Ecto neural progenitor cell (in vitro differentiated cells): ENCODE results near the gene ZNRF2.
"Not testable (repeated sequence)": the region's sequence is repeated elsewhere in the genome, so short reads cannot be mapped to it uniquely, and the experiment has no call there.

Source experiments
- DNase-seq: peaks from one replicate; pipeline ENCODE4 v3.0.0-alpha.2; 2018; ENCODE audit warnings: low spot score

ZNRF2 gene

GRCh38 chr7:30263090-30263710 is 21.2 kb upstream of the ZNRF2 start:
- no peak for DNase-seq

GRCh38 chr7:30264052-30264451 is 20.3 kb upstream of the ZNRF2 start:
- DNase-seq: no peak

- not testable (repeated sequence) for DNase-seq
Measured at GRCh38 chr7:30265189-30265588, 19.2 kb upstream of the ZNRF2 start.

- no peak for DNase-seq
Measured at GRCh38 chr7:30266686-30267085, 17.7 kb upstream of the ZNRF2 start.

- DNase-seq: no peak
Measured at GRCh38 chr7:30268586-30268985, 15.8 kb upstream of the ZNRF2 start.

- DNase-seq: no peak
Measured at GRCh38 chr7:30269490-30269889, 14.9 kb upstream of the ZNRF2 start.

- no peak for DNase-seq
Measured at GRCh38 chr7:30270921-30271320, 13.5 kb upstream of the ZNRF2 start.

GRCh38 chr7:30272126-30272525 is 12.3 kb upstream of the ZNRF2 start:
- no peak for DNase-seq

- DNase-seq: no peak
Measured at GRCh38 chr7:30273552-30273951, 10.8 kb upstream of the ZNRF2 start.

- no peak for DNase-seq
Measured at GRCh38 chr7:30274641-30275040, 9.8 kb upstream of the ZNRF2 start.

- DNase-seq: peak; percentile 62
Measured at GRCh38 chr7:30276203-30276900, 8.0 kb upstream of the ZNRF2 start.

- no peak for DNase-seq
Measured at GRCh38 chr7:30278376-30278775, 6.0 kb upstream of the ZNRF2 start.

GRCh38 chr7:30278849-30279652 is 5.3 kb upstream of the ZNRF2 start:
- no peak for DNase-seq

GRCh38 chr7:30279653-30279904 is 4.8 kb upstream of the ZNRF2 start:
- no peak for DNase-seq

GRCh38 chr7:30280631-30281030 is 3.8 kb upstream of the ZNRF2 start:
- DNase-seq: no peak

GRCh38 chr7:30281263-30281662 is 3.1 kb upstream of the ZNRF2 start:
- DNase-seq: no peak

- no peak for DNase-seq
Measured at GRCh38 chr7:30281791-30282190, 2.6 kb upstream of the ZNRF2 start.

- no peak for DNase-seq
Measured at GRCh38 chr7:30282735-30283134, 1.7 kb upstream of the ZNRF2 start.

- DNase-seq: no peak
Measured at GRCh38 chr7:30285067-30285535, 704 bp downstream of the ZNRF2 start.

- DNase-seq: peak; percentile 57
Measured at GRCh38 chr7:30285536-30286284, 1.3 kb downstream of the ZNRF2 start.

- no peak for DNase-seq
Measured at GRCh38 chr7:30286749-30287148, 2.4 kb downstream of the ZNRF2 start.

- DNase-seq: not testable (repeated sequence)
Measured at GRCh38 chr7:30287625-30288024, 3.2 kb downstream of the ZNRF2 start.

GRCh38 chr7:30289634-30290033 is 5.2 kb downstream of the ZNRF2 start:
- not testable (repeated sequence) for DNase-seq
